Measurements from ENCODE around the gene MCEE.

Gene MCEE

DNA sequence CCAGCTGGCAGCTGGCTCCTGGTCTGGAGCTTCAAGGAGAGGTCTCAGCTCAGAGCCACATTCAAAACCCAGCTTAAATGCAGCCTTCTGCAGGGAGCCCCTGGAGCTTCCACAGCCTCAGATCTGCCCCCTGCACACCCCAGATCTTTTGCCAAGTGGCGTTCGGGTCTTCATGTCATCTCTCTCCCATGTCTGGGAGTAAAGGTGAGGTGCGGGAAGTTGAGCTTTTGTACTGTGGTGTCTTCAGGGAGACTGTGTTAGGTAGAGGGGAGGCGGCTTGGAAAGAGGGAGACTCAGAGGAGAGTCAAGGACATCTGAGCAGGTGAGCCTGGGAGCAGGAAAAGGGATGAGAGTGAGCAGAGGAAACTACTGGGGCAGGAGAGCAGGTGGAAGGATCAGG lies 25.8 kb upstream of the MCEE start:
- Histone ChIP-seq H3K9ac (ENCODE audit: low read length) (no peak overlapping the region), H3K4me1 (ENCODE audit: insufficient read depth, low read length, severe bottlenecking) (no peaks in the 10 kb centered on the region), H3K9me3 (ENCODE audit: low read length) (no peaks in the 10 kb centered on the region), H3K4me2 (ENCODE audit: low read length) (no peak overlapping the region), H3K36me3 (ENCODE audit: insufficient read depth, low read length) (peaks cover 5% of the 10 kb centered on the region; the same call in 1 of the 2 replicates), H3K4me3 (ENCODE audit: low read depth, low read length, poor library complexity, severe bottlenecking) (no peak overlapping the region), H3K27ac (ENCODE audit: low read depth, low read length, poor library complexity, severe bottlenecking) (no peak overlapping the region), H4K20me1 (ENCODE audit: insufficient read depth, low read length) (no peaks in the 10 kb centered on the region), H3K9me2 (ENCODE audit: low read depth, low read length) (no peaks in the 10 kb centered on the region), H3K79me2 (ENCODE audit: insufficient read depth, low read length) (no peaks in the 10 kb centered on the region), H3F3A (ENCODE audit: insufficient read depth, low read length) (no peaks in the 10 kb centered on the region), H3K27me3 (ENCODE audit: insufficient read depth, low read length) (no peaks in the 10 kb centered on the region), H2AFZ (ENCODE audit: low read length) (no peak overlapping the region)
- TF ChIP-seq, protein P1, sequence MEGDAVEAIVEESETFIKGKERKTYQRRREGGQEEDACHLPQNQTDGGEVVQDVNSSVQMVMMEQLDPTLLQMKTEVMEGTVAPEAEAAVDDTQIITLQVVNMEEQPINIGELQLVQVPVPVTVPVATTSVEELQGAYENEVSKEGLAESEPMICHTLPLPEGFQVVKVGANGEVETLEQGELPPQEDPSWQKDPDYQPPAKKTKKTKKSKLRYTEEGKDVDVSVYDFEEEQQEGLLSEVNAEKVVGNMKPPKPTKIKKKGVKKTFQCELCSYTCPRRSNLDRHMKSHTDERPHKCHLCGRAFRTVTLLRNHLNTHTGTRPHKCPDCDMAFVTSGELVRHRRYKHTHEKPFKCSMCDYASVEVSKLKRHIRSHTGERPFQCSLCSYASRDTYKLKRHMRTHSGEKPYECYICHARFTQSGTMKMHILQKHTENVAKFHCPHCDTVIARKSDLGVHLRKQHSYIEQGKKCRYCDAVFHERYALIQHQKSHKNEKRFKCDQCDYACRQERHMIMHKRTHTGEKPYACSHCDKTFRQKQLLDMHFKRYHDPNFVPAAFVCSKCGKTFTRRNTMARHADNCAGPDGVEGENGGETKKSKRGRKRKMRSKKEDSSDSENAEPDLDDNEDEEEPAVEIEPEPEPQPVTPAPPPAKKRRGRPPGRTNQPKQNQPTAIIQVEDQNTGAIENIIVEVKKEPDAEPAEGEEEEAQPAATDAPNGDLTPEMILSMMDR (IDR thresholded peaks at IDR 0.05; ENCODE audit: low read length), result no peak
- no peak for TF ChIP-seq EZH2 (IDR thresholded peaks at IDR 0.05; ENCODE audit: borderline replicate concordance, low read length)

DNA sequence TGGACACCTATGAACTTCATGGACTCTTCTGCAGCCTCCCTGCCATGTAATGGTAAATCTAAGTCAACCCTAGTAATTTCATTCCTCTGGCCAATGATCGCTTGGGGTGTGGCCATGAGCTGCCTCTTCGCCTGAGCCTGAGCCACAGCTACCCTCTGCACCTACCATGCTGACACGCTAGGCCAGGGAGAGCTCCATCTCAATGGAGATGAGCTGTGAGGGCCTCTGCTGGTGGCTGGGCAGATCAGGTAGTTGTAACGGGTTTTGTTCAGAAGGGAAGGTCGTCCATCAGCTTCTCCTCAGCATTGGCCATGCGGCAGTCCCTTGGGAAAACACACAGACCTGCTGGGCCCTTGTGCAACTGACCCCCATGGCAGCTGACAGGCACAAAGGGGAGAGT lies 24.8 kb upstream of the MCEE start:
- no peaks in the 10 kb centered on the region for H4K20me1 ChIP-seq (ENCODE audit: insufficient read depth, low read length)
- H3K4me2 ChIP-seq (ENCODE audit: low read length), result no peak overlapping the region
- H3K4me1 ChIP-seq (ENCODE audit: insufficient read depth, low read length, severe bottlenecking), result no peaks in the 10 kb centered on the region
- no peak overlapping the region for H3K27ac ChIP-seq (ENCODE audit: low read depth, low read length, poor library complexity, severe bottlenecking)
- no peak overlapping the region for H2AFZ ChIP-seq (ENCODE audit: low read length)
- TF ChIP-seq, protein P1 (IDR thresholded peaks at IDR 0.05; ENCODE audit: low read length), result peak; percentile 50
- TF ChIP-seq EZH2 (IDR thresholded peaks at IDR 0.05; ENCODE audit: borderline replicate concordance, low read length), result no peak
- no peaks in the 10 kb centered on the region for H3K27me3 ChIP-seq (ENCODE audit: insufficient read depth, low read length)
- H3K9me3 ChIP-seq (ENCODE audit: low read length), result no peaks in the 10 kb centered on the region
- peaks cover 15% of the 10 kb centered on the region for H3K36me3 ChIP-seq (ENCODE audit: insufficient read depth, low read length)
- no peak overlapping the region for H3K4me3 ChIP-seq (ENCODE audit: low read depth, low read length, poor library complexity, severe bottlenecking)
- no peak overlapping the region for H3K9ac ChIP-seq (ENCODE audit: low read length)
- H3K79me2 ChIP-seq (ENCODE audit: insufficient read depth, low read length), result no peaks in the 10 kb centered on the region
- no peaks in the 10 kb centered on the region for H3F3A ChIP-seq (ENCODE audit: insufficient read depth, low read length)
- H3K9me2 ChIP-seq (ENCODE audit: low read depth, low read length), result no peaks in the 10 kb centered on the region

DNA sequence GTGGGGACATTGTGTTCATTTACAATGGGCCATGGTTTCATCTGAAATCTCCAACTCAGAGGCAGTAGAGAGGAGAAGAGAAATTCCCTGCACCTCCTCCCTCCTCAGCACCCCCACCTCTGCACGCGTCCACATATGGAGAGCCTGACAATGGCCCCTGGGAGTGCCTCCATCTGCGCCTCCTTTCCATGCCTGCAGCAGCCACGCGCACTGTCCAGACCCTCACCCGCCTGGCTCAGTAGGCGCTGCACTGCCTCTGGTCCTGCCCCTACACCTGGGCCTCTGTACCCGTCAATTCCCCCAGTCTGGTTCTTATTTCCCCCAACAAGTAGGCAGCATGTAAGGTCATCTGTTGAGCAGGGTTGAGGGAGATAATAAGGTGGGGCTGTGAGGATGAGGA lies 24.2 kb upstream of the MCEE start:
- Histone ChIP-seq H2AFZ (ENCODE audit: low read length) (no peak overlapping the region), H3K27ac (ENCODE audit: low read depth, low read length, poor library complexity, severe bottlenecking) (no peak overlapping the region), H3K4me1 (ENCODE audit: insufficient read depth, low read length, severe bottlenecking) (no peaks in the 10 kb centered on the region), H3K9me2 (ENCODE audit: low read depth, low read length) (no peaks in the 10 kb centered on the region), H3K36me3 (ENCODE audit: insufficient read depth, low read length) (peaks cover 20% of the 10 kb centered on the region), H3F3A (ENCODE audit: insufficient read depth, low read length) (no peaks in the 10 kb centered on the region), H4K20me1 (ENCODE audit: insufficient read depth, low read length) (no peaks in the 10 kb centered on the region), H3K79me2 (ENCODE audit: insufficient read depth, low read length) (no peaks in the 10 kb centered on the region), H3K27me3 (ENCODE audit: insufficient read depth, low read length) (no peaks in the 10 kb centered on the region), H3K9ac (ENCODE audit: low read length) (no peak overlapping the region), H3K9me3 (ENCODE audit: low read length) (no peaks in the 10 kb centered on the region), H3K4me3 (ENCODE audit: low read depth, low read length, poor library complexity, severe bottlenecking) (no peak overlapping the region), H3K4me2 (ENCODE audit: low read length) (no peak overlapping the region)
- no peak for TF ChIP-seq EZH2 (IDR thresholded peaks at IDR 0.05; ENCODE audit: borderline replicate concordance, low read length)
- TF ChIP-seq, protein P1 (IDR thresholded peaks at IDR 0.05; ENCODE audit: low read length), result no peak

Measured in OCI-LY1 (cell line).